Retina (tissue), 1 donor: ENCODE results near the gene HSD3B1.
"Not testable (repeated sequence)": the region's sequence is repeated elsewhere in the genome, so short reads cannot be mapped to it uniquely, and the experiment has no call there.

Experiments
- DNase-seq: peaks from one replicate; pipeline ENCODE4 v3.0.0-alpha.2; 2016

HSD3B1 gene

GRCh38 chr1:119556423-119556822 is 49.4 kb downstream of the HSD3B1 start:
- no peak for DNase-seq

DNA sequence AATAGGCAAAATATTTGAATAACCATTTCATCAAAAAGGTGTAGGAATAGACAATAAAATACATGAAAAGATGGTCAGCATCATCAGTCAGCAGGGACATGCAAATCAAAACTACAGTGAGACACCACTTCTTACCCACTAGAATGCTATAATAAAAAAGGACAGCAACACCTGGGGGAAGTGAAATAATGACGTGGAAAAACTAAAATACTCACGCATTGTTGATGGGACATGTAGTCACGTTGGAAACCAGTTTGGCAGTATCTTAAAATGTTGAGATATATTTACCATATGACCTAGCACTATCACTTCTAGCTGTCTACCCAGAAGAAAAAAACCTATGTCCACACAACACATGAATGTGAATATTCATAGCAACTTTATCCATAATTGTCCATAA is 53.4 kb downstream of the HSD3B1 start:
- not testable (repeated sequence) for DNase-seq

GRCh38 chr1:119564548-119564947 is 57.5 kb downstream of the HSD3B1 start:
- DNase-seq, result no peak
